OCI-LY7 (cell line): Measurements from ENCODE around the gene NME9. TPM values are rescaled to one million over a fixed set of nuclear protein-coding genes. Genes with fewer than 3 reads are reported as not detected.

ENCODE experiments used
- BruUV-seq: library from RNA; stranded (reverse); fragments of 400-500 nt; replicated peaks from 2 replicates; lab custom pipeline; 2021; lab: Mats Ljungman, UMichigan
- CTCF ChIA-PET: fragments of 300-600 bp; sonication (Branson Sonifier 250); formaldehyde crosslinking; loops from one replicate; lab custom pipeline; 2022; ENCODE audit warnings: antibody characterized with exemption; ENCODE audit not compliant: unreplicated experiment; lab: Charles Lee
- POLR2A ChIA-PET: fragments of 300-600 bp; sonication (Branson Sonifier 250); formaldehyde crosslinking; loops from one replicate; lab custom pipeline; 2022; ENCODE audit warnings: antibody characterized with exemption; lab: Charles Lee
- DNase-seq: peaks from one replicate; pipeline ENCODE4 v3.0.0-alpha.2; 2015; ENCODE audit warnings: low spot score
- H2AFZ ChIP-seq: fragments of 200-600 bp; sonication (generic), shearing (Covaris generic); 2 replicates; pipeline ENCODE4 v1.6.1; 2014; ENCODE audit warnings: mild to moderate bottlenecking, antibody characterized with exemption, low read length, moderate library complexity
- H3K27ac ChIP-seq: fragments of 200-600 bp; sonication (generic); 2 replicates; pipeline ENCODE4 v1.5.1; 2014; ENCODE audit warnings: mixed run types, low read depth, mild to moderate bottlenecking, moderate library complexity, low read length, inconsistent platforms; ENCODE audit not compliant: poor library complexity, severe bottlenecking
- H3K36me3 ChIP-seq: fragments of 200-600 bp; sonication (generic); 2 replicates; pipeline ENCODE4 v1.6.1; 2014; ENCODE audit warnings: mild to moderate bottlenecking, antibody characterized with exemption, low read length, moderate library complexity, mixed read lengths; ENCODE audit not compliant: insufficient read depth
- H3K4me1 ChIP-seq: fragments of 200-600 bp; sonication (generic); 2 replicates; pipeline ENCODE4 v1.5.1; 2014; ENCODE audit warnings: mild to moderate bottlenecking, low read length; ENCODE audit not compliant: insufficient read depth, poor library complexity, severe bottlenecking
- H3K4me2 ChIP-seq: fragments of 200-600 bp; sonication (generic); 2 replicates; pipeline ENCODE4 v1.6.1; 2014; ENCODE audit warnings: mild to moderate bottlenecking, low read length
- H3K4me3 ChIP-seq: fragments of 200-600 bp; sonication (generic); 2 replicates; pipeline ENCODE4 v1.5.1; 2014; ENCODE audit warnings: mild to moderate bottlenecking, low read depth, low read length; ENCODE audit not compliant: poor library complexity, severe bottlenecking
- H3K79me2 ChIP-seq: fragments of 200-600 bp; sonication (generic); 2 replicates; pipeline ENCODE4 v1.6.1; 2016; ENCODE audit warnings: low read depth, mild to moderate bottlenecking, low read length, moderate library complexity, mixed read lengths; ENCODE audit not compliant: insufficient read depth
- H3K9me2 ChIP-seq: fragments of 200-600 bp; sonication (generic); 2 replicates; pipeline ENCODE4 v1.6.1; 2016; ENCODE audit warnings: mild to moderate bottlenecking, low read length, mixed read lengths; ENCODE audit not compliant: insufficient read depth
- H3K9me3 ChIP-seq: fragments of 200-600 bp; sonication (generic); 2 replicates; pipeline ENCODE4 v1.6.1; 2014; ENCODE audit warnings: mild to moderate bottlenecking, mixed run types, low read length, mixed read lengths
- H4K20me1 ChIP-seq: fragments of 200-600 bp; sonication (generic); 2 replicates; pipeline ENCODE4 v1.6.1; 2014; ENCODE audit warnings: mild to moderate bottlenecking, antibody characterized with exemption, low read length, moderate library complexity, mixed read lengths; ENCODE audit not compliant: insufficient read depth
- CTCF ChIP-seq: fragments of 200-600 bp; sonication (generic); conservative IDR thresholded peaks from 2 replicates; pipeline ENCODE4 v1.5.1; 2014; ENCODE audit warnings: mild to moderate bottlenecking, antibody characterized with exemption, low read length, moderate library complexity, mixed read lengths
- EZH2phosphoT487 ChIP-seq: fragments of 200-600 bp; sonication (generic); IDR thresholded peaks from 2 replicates; pipeline ENCODE4 v1.6.1; 2018; ENCODE audit warnings: low read depth, borderline replicate concordance, mild to moderate bottlenecking, mixed run types, antibody characterized with exemption, low read length, moderate library complexity, mixed read lengths
- intact Hi-C: fragments of 100-400 bp; cut with micrococcal nuclease; formaldehyde crosslinking; loops from one replicate; pipeline ENCODE4 v1.10.0; 2022; ENCODE audit not compliant: unreplicated experiment
- total RNA-seq, 2 experiments: library from RNA; depleted of rRNA in 1 of 2; stranded (reverse); fragments of >200 nt in 1 of 2; shearing (Covaris generic) in 1 of 2; gene quantifications; 2 replicates each; pipeline ENCODE4 v1.2.3, GENCODE V29; 2014 to 2022

NME9 gene
- total RNA-seq, 2 experiments from 2014 or later: not detected

- no peak overlapping the region for H3K27ac ChIP-seq
- no peak overlapping the region for H2AFZ ChIP-seq
- no peak overlapping the region for H3K4me2 ChIP-seq
- no peaks in the 10 kb centered on the region for H3K4me1 ChIP-seq
- no peaks in the 10 kb centered on the region for H3K79me2 ChIP-seq
- no peak for DNase-seq
- H3K9me2 ChIP-seq: no peaks in the 10 kb centered on the region
- intact Hi-C loops: no loop called here
- TF ChIP-seq EZH2phosphoT487 (no peak), CTCF (no peak)
- ChIA-PET POLR2A (no interaction called here), CTCF (no interaction called here)
- no TSS peak for BruUV-seq
- H3K4me3 ChIP-seq: no peak overlapping the region
- H3K36me3 ChIP-seq: no peaks in the 10 kb centered on the region
- H4K20me1 ChIP-seq: no peaks in the 10 kb centered on the region
- H3K9me3 ChIP-seq: peaks cover 11% of the 10 kb centered on the region
Observed at GRCh38 chr3:138310494-138310893, 19.2 kb downstream of the NME9 start.

- ChIA-PET CTCF (no interaction called here), POLR2A (interaction anchor here (0.7 to 1.2 kb wide), 3 partner anchors 32 to 55 kb away, joined by 3 to 4 read pairs (median 4); no protein-coding TSS in a partner anchor)
- no TSS peak for BruUV-seq
- Histone ChIP-seq H3K4me3 (no peak overlapping the region), H3K9me2 (no peaks in the 10 kb centered on the region), H3K36me3 (no peaks in the 10 kb centered on the region), H2AFZ (no peak overlapping the region), H3K79me2 (no peaks in the 10 kb centered on the region), H3K4me1 (no peaks in the 10 kb centered on the region), H4K20me1 (no peaks in the 10 kb centered on the region), H3K4me2 (no peak overlapping the region), H3K9me3 (peaks cover 11% of the 10 kb centered on the region), H3K27ac (no peak overlapping the region)
- TF ChIP-seq EZH2phosphoT487: no peak
- TF ChIP-seq CTCF: no peak
- no peak for DNase-seq
- intact Hi-C loops: no loop called here
Observed at GRCh38 chr3:138308783-138309182, 20.9 kb downstream of the NME9 start.

GRCh38 chr3:138307899-138308298 is 21.8 kb downstream of the NME9 start:
- Histone ChIP-seq H3K4me2 (no peak overlapping the region), H3K9me2 (no peaks in the 10 kb centered on the region), H3K36me3 (no peaks in the 10 kb centered on the region), H3K79me2 (no peaks in the 10 kb centered on the region), H3K4me1 (no peaks in the 10 kb centered on the region), H4K20me1 (no peaks in the 10 kb centered on the region), H2AFZ (no peak overlapping the region), H3K9me3 (peaks cover 11% of the 10 kb centered on the region), H3K4me3 (no peak overlapping the region), H3K27ac (no peak overlapping the region)
- no TSS peak for BruUV-seq
- no peak for TF ChIP-seq EZH2phosphoT487
- ChIA-PET POLR2A (no interaction called here), CTCF (no interaction called here)
- DNase-seq: no peak
- intact Hi-C loops: no loop called here
